Measurements from ENCODE around the gene FSD1L. TPM values are rescaled to one million over a fixed set of nuclear protein-coding genes. Genes with fewer than 3 reads are reported as not detected.

FSD1L gene
- total and polyA plus RNA-seq, 2 of the 13 experiments (the other 11 are each of a cell fraction or from before 2014, with no cell fraction given): 4.1 to 5.1 TPM

DNA sequence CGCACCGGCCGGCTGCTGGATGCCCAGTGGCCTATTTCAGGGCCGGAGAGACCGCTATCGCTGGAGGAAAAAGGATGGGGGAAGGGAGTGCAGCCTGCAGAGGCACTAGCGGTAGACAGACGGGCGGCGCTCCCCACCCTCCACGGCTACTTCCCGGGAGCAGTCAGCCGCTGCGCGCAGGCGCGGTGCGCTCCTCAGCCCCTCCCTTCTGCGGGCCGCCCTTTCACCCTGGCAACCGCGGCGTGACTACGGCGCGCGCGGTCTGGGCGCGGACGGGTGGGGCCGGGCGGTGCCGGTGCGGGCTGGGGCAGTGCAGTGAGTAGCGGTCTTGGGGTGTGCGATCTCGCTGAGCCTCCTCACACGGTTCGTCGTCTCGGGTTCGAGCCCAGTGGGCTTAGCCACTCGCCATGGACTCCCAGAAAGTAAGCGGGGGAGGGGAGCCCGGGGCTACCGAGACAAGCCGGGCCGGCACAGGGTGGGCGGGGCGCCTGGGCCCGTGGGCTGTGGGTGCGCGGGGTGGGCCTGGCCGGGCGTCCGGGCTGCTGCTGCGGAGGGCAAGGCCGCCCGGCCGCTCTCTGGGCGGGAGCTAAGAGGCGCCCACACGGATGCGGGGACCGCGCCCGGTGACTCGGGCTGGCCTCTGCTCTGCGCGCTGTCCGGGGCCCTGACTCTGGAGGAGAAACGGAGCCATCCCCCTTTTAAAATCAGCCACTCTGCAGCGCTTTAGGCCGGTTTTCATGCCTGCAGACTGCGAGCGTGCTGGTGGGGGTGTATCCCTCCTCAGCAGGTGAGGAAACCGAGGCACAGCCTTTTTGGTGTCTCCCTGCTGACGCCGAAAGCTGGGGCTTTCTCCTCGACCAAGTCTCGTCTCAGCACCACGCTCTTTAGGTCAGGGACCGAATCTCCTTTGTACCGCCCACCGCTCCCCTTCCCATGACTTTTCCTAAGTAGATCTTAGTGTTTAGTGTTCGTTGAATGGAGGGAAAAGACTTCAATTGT lies at the start of gene FSD1L (continued):
- TF ChIP-seq, protein P1, sequence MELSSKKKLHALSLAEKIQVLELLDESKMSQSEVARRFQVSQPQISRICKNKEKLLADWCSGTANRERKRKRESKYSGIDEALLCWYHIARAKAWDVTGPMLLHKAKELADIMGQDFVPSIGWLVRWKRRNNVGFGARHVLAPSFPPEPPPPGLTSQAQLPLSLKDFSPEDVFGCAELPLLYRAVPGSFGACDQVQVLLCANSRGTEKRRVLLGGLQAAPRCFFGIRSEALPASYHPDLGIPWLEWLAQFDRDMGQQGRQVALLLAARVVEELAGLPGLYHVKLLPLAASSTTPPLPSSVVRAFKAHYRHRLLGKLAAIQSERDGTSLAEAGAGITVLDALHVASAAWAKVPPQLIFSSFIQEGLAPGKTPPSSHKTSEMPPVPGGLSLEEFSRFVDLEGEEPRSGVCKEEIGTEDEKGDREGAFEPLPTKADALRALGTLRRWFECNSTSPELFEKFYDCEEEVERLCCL (CRISPR knock-in tag; IDR thresholded peaks at IDR 0.05; ENCODE audit: borderline replicate concordance): no peak
- TF ChIP-seq, protein P2, sequence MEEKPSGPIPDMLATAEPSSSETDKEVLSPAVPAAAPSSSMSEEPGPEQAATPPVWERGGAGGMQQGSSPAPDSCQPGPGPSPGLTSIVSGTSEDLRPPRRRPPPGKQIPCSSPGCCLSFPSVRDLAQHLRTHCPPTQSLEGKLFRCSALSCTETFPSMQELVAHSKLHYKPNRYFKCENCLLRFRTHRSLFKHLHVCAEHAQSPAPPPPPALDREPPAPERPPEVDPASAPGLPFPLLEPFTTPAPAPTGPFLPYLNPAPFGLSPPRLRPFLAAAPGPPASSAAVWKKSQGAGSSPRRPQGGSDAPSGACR (CRISPR knock-in tag; IDR thresholded peaks at IDR 0.05): peak; percentile 80; the same call in 1 of the 2 replicates
- peak; percentile 66 for TF ChIP-seq YY1 (IDR thresholded peaks at IDR 0.05; ENCODE audit: insufficient read depth, insufficient replicate concordance, low read depth, low read length)
- TF ChIP-seq, protein P3, sequence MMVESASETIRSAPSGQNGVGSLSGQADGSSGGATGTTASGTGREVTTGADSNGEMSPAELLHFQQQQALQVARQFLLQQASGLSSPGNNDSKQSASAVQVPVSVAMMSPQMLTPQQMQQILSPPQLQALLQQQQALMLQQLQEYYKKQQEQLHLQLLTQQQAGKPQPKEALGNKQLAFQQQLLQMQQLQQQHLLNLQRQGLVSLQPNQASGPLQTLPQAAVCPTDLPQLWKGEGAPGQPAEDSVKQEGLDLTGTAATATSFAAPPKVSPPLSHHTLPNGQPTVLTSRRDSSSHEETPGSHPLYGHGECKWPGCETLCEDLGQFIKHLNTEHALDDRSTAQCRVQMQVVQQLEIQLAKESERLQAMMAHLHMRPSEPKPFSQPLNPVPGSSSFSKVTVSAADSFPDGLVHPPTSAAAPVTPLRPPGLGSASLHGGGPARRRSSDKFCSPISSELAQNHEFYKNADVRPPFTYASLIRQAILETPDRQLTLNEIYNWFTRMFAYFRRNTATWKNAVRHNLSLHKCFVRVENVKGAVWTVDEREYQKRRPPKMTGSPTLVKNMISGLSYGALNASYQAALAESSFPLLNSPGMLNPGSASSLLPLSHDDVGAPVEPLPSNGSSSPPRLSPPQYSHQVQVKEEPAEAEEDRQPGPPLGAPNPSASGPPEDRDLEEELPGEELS (CRISPR knock-in tag; IDR thresholded peaks at IDR 0.05): peak; percentile 24; the same call in 1 of the 2 replicates
- TF ChIP-seq, protein P4, sequence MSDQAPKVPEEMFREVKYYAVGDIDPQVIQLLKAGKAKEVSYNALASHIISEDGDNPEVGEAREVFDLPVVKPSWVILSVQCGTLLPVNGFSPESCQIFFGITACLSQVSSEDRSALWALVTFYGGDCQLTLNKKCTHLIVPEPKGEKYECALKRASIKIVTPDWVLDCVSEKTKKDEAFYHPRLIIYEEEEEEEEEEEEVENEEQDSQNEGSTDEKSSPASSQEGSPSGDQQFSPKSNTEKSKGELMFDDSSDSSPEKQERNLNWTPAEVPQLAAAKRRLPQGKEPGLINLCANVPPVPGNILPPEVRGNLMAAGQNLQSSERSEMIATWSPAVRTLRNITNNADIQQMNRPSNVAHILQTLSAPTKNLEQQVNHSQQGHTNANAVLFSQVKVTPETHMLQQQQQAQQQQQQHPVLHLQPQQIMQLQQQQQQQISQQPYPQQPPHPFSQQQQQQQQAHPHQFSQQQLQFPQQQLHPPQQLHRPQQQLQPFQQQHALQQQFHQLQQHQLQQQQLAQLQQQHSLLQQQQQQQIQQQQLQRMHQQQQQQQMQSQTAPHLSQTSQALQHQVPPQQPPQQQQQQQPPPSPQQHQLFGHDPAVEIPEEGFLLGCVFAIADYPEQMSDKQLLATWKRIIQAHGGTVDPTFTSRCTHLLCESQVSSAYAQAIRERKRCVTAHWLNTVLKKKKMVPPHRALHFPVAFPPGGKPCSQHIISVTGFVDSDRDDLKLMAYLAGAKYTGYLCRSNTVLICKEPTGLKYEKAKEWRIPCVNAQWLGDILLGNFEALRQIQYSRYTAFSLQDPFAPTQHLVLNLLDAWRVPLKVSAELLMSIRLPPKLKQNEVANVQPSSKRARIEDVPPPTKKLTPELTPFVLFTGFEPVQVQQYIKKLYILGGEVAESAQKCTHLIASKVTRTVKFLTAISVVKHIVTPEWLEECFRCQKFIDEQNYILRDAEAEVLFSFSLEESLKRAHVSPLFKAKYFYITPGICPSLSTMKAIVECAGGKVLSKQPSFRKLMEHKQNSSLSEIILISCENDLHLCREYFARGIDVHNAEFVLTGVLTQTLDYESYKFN (CRISPR knock-in tag; conservative IDR thresholded peaks at IDR 0.05): peak; percentile 60
- TF ChIP-seq NFE2L1 (CRISPR knock-in tag; IDR thresholded peaks at IDR 0.05; ENCODE audit: borderline replicate concordance): no peak
- TF ChIP-seq ZNF619 (CRISPR knock-in tag; IDR thresholded peaks at IDR 0.05): no peak
- TF ChIP-seq, protein P5, sequence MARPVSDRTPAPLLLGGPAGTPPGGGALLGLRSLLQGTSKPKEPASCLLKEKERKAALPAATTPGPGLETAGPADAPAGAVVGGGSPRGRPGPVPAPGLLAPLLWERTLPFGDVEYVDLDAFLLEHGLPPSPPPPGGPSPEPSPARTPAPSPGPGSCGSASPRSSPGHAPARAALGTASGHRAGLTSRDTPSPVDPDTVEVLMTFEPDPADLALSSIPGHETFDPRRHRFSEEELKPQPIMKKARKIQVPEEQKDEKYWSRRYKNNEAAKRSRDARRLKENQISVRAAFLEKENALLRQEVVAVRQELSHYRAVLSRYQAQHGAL (CRISPR knock-in tag; IDR thresholded peaks at IDR 0.05; ENCODE audit: not compliant biosample characterization): peak; percentile 29
- TF ChIP-seq, protein P6, sequence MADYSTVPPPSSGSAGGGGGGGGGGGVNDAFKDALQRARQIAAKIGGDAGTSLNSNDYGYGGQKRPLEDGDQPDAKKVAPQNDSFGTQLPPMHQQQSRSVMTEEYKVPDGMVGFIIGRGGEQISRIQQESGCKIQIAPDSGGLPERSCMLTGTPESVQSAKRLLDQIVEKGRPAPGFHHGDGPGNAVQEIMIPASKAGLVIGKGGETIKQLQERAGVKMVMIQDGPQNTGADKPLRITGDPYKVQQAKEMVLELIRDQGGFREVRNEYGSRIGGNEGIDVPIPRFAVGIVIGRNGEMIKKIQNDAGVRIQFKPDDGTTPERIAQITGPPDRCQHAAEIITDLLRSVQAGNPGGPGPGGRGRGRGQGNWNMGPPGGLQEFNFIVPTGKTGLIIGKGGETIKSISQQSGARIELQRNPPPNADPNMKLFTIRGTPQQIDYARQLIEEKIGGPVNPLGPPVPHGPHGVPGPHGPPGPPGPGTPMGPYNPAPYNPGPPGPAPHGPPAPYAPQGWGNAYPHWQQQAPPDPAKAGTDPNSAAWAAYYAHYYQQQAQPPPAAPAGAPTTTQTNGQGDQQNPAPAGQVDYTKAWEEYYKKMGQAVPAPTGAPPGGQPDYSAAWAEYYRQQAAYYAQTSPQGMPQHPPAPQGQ (CRISPR knock-in tag; IDR thresholded peaks at IDR 0.05; ENCODE audit: borderline replicate concordance): no peak
- TF ChIP-seq EHMT2 (IDR thresholded peaks at IDR 0.05; ENCODE audit: borderline replicate concordance, low read depth, low read length): no peak
- TF ChIP-seq TP53 (CRISPR knock-in tag; conservative IDR thresholded peaks at IDR 0.05): no peak
- TF ChIP-seq GZF1 (CRISPR knock-in tag; IDR thresholded peaks at IDR 0.05): no peak
- TF ChIP-seq MEIS2 (CRISPR knock-in tag; IDR thresholded peaks at IDR 0.05): no peak; the same call in none of the 2 replicates
- TF ChIP-seq, protein P7, sequence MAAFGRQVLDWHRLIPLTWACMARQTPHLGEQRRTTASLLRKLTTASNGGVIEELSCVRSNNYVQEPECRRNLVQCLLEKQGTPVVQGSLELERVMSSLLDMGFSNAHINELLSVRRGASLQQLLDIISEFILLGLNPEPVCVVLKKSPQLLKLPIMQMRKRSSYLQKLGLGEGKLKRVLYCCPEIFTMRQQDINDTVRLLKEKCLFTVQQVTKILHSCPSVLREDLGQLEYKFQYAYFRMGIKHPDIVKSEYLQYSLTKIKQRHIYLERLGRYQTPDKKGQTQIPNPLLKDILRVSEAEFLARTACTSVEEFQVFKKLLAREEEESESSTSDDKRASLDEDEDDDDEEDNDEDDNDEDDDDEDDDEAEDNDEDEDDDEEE (CRISPR knock-in tag; IDR thresholded peaks at IDR 0.05): peak; percentile 73; the same call in 1 of the 2 replicates

Data from HepG2 (cell line).